ENCODE results near the gene APOL1.

GRCh38 chr22:36212901-36213300, 40.0 kb upstream of the APOL1 start:
- TF ChIP-seq CTCF (IDR thresholded peaks at IDR 0.05 in 4 of 5, conservative IDR thresholded peaks at IDR 0.05 in 1 of 5) (no peak), POLR2A (IDR thresholded peaks at IDR 0.05) (no peak)

Data from gastrocnemius medialis (tissue), 4 donors.